Kidney epithelial cell (primary cell): ENCODE results near the gene KRTAP5-11. TPM values are rescaled to one million over a fixed set of nuclear protein-coding genes. Genes with fewer than 3 reads are reported as not detected.

Source experiments
- DNase-seq: peaks from one replicate; pipeline ENCODE4 v3.0.0-alpha.2; 2010; ENCODE audit warnings: low read depth
- H3K27me3 ChIP-seq: 2 replicates; pipeline ENCODE4 v1.6.0; 2011; ENCODE audit warnings: low read length; ENCODE audit not compliant: control insufficient read depth, insufficient read depth
- H3K36me3 ChIP-seq: 2 replicates; pipeline ENCODE4 v1.5.1; 2011; ENCODE audit warnings: low read length; ENCODE audit not compliant: control insufficient read depth, insufficient read depth
- H3K4me3 ChIP-seq: 2 replicates; pipeline ENCODE4 v1.5.1; 2011; ENCODE audit warnings: low read depth, mild to moderate bottlenecking, control low read depth, low read length
- CTCF ChIP-seq: IDR thresholded peaks from 2 replicates; pipeline ENCODE4 v1.5.1; 2011; ENCODE audit warnings: mild to moderate bottlenecking, moderate library complexity, low read length, control low read depth, inconsistent platforms; ENCODE audit not compliant: insufficient read depth, poor library complexity, severe bottlenecking
- total RNA-seq: library from RNA; depleted of rRNA; stranded (reverse); fragments of >200 nt; gene quantifications from 2 replicates; pipeline ENCODE4 v1.2.3, GENCODE V29; 2015

The KRTAP5-11 gene
- total RNA-seq, 1 donor from 2014 or later = not detected

GRCh38 chr11:71532036-71532610 is 50.6 kb downstream of the KRTAP5-11 start:
- H3K4me3 ChIP-seq = no peak overlapping the region
- peaks cover 2% of the 10 kb centered on the region for H3K27me3 ChIP-seq
- no peaks in the 10 kb centered on the region for H3K36me3 ChIP-seq
- no peak for DNase-seq
- no peak for TF ChIP-seq CTCF

Other genes with a start within 250 kb of the KRTAP5-11 start
- 88.8 and 105 TPM in 2 replicates for gene DHCR7, start 134.5 kb downstream of the KRTAP5-11 start, total RNA-seq
- 66.7 and 70.1 TPM in 2 replicates for gene NADSYN1, start 129.7 kb downstream of the KRTAP5-11 start, total RNA-seq
- not detected in 2 replicates for gene KRTAP5-7, start 55.6 kb downstream of the KRTAP5-11 start, total RNA-seq
- not detected in 2 replicates for gene KRTAP5-8, start 44.9 kb downstream of the KRTAP5-11 start, total RNA-seq
- gene KRTAP5-9, start 34.5 kb downstream of the KRTAP5-11 start, total RNA-seq = not detected in 2 replicates
- not detected in 2 replicates for gene KRTAP5-10, start 17.3 kb downstream of the KRTAP5-11 start, total RNA-seq